GM18511 (cell line): ENCODE measurements around the gene AKR1B15.

Source experiments
- ATAC-seq: cut with Tn5 transposase; IDR thresholded peaks from one replicate; pipeline ENCODE4 v1.9.1; 2021; ENCODE audit warnings: mild to moderate bottlenecking, moderate library complexity; ENCODE audit not compliant: unreplicated experiment

Gene AKR1B15

DNA sequence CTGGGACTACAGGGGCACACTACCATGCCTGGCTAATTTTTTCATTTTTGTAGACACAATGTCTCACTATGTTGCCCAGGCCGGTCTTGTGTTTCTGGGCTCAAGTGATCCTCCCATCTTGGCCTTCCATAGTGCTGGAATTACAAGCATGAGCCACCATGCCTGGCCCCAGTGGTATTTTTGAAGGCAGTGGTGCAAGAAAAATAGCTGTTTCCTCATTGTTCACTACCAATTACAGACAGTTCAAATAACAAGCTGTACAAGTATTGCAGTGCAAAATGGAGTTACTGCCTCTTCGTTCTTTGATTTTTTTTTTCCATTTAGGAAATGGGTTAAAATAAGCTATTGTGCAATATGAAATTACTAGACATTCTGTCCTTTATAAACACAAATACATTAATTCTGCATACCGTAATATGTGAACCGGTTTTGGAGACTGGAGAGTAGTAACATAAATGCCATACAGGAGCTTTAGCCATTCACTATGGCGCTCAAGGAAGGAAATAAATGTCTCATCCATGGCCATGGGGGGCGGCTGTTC, 62.8 kb downstream of the AKR1B15 start:
- no peak for ATAC-seq

GRCh38 chr7:134612197-134612596, 63.3 kb downstream of the AKR1B15 start:
- ATAC-seq = no peak

- no peak for ATAC-seq
Observed at GRCh38 chr7:134613623-134614347, 64.9 kb downstream of the AKR1B15 start.

DNA sequence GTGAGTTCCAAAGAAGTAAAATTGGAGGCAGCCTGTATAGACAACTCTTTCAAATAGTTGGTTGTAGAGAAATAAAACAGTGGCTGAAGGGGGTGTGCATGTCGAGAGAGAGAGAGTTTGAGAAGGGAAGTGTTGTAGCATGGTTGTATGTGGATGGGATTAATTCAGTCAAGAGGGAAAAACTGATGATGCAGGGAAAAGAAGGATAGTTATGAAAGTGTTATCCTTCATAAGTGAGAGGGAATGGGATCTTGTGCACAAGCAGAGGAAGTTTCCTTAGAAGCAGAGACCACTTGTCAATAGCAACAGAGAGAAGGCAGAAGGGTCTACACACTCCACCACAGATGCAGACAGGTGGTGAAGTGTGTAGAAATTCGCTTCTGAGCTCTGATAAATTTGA, 67.7 kb downstream of the AKR1B15 start:
- no peak for ATAC-seq

DNA sequence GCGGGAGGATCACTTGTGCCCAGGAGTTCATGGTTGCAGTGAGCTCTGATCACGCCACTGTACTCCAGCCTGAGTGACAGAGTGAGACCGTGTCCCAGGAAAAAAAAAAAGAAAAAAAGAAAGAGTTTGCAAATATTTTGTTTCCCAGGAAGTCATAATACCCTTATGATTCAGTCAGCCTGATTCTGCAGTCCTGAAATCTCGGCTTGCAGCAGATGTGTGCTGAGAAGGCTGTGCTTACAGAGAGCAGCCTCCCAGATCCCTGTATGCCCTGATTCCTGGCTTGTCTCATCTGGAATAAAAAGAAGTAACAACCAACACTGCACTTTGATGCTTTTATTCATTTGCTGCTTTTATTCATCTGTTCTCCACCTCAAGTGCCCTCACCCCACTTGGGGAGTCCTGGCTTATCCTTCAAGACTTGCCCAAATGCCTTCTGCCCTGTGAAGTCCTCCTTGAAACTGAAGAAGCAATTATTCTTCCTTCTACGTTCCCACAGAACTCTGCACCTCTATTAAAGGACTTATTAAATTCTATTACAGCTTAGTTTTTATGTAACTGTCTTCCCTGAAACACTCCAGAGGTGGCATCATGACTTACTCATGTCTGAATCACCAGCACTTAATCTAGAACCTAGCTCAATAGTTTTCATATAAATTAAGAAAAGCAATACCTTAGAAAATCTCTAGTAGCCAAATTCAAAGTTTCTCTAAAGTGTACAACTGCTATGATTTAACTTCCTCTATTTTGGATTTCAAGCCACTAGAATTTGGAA, 70.0 kb downstream of the AKR1B15 start:
- no peak for ATAC-seq

DNA sequence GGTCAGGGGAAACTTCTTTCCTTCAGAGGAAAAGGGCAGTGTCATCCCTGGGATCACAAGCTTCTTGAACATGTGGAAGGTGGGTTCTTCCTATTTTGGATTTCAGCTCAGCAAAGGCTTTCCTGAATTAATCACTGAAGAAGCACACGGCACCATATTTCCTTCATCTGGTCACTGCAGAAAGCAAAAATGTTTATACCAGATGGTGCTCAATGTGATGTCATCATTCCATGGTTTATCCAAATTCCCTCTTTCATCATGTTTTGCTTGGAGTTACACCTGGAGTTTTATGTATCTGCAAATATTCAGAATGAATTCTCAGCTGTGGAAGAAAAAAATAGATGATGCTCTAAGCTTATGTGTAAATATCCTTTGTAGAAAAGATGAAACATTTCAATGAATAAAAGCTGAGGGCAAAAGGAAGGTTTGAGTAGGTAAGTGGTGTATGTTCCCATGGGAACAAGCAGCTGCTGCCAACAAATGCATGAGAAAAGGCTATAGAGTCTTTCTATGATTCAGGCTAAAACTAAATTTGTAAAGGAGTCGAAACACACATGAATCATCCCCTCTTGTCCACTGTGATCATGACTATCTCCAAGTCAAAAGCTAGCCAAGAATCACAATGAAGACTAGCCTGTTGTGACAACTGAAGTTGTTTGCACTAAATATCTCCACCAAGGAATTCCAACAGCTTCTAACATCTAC, 70.9 kb downstream of the AKR1B15 start:
- ATAC-seq = no peak

DNA sequence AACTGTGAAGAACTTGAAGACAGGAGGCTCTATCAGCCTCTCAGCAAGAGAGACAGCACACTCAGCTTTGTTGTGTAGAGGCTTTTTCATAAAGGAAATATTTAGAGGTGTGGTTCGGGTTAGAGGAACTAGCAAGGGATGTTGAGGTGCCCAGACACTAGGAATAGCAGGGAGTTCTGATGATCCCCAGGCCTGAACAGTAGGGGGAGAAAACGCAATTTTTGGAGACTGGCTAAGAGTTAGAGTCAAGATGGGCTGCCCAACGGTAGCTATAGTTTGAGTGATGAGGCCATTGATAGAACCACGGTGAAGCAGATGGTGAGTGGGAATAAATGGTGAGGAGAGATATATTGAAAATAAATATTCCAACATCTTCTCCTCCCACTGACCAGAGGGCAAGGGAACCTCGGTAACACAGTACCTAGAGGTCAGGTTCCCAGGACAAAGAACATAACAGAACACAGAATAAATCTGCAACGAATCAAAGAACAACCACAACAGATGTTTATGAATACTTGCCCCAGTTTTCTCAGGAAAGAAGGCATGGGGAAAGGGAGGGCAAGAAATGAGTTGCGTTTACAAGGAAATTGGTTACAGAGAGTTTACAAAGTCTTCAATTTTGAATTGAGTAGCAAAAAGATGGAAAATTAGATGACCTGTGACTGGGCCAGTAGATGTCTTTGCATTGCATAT, 73.5 kb downstream of the AKR1B15 start:
- no peak for ATAC-seq

DNA sequence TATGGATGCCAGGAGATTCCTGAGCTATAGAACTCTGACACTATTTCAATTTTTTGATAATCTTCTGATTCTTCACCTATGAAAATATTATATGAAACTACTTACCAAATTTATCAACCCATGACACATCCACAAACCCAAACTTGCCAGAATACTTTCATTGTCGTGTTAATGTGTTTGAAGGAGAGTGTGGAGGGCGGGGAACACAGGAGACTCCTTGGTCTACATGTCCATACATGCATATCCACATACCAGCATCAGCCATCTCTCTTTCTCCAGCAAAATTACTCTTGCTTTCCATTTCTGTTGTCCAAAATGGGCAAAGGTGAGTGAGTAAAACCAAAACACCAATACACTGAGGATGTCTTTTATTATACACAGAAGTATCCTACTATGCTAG, 74.3 kb downstream of the AKR1B15 start:
- no peak for ATAC-seq

GRCh38 chr7:134625550-134625949, 76.6 kb downstream of the AKR1B15 start:
- no peak for ATAC-seq

GRCh38 chr7:134627109-134627774, 78.3 kb downstream of the AKR1B15 start:
- ATAC-seq = no peak

- no peak for ATAC-seq
Observed at GRCh38 chr7:134627775-134628153, 78.9 kb downstream of the AKR1B15 start.

DNA sequence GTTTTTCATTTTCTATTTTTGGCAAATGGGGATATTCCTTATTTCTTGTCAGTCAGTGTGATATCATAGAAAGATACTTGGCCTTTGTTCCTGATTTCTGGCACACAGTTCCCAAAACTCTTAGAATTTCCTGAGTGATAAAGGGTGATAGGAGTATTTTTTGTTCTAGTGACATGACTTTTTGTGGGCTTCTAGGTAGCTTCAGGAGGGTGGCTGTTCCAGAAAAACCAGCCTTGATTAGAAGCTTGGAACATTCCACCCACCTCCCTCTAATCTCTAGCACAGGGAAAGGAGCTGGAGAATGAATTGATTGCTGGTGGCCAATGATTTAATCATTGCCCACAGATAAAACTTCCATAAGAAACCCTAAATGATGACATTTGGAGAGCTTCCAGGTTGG, 80.5 kb downstream of the AKR1B15 start:
- no peak for ATAC-seq
